HepG2 (cell line): Measurements from ENCODE around the gene NTRK2.

Experiments used
- AGO1 ChIP-seq: fragments of 200-400 bp; formaldehyde crosslinking; IDR thresholded peaks from 2 replicates; pipeline ENCODE4 v1.6.1; 2017; ENCODE audit warnings: mild to moderate bottlenecking, low read depth, low read length, moderate library complexity; ENCODE audit not compliant: poor library complexity, severe bottlenecking
- CC2D1A ChIP-seq: sonication (generic); formaldehyde crosslinking; IDR thresholded peaks from 2 replicates; pipeline ENCODE4 v1.8.1; 2023; ENCODE audit warnings: mild to moderate bottlenecking, missing genetic modification reagents
- CEBPB ChIP-seq: IDR thresholded peaks from 2 replicates; pipeline ENCODE4 v1.6.1; 2011; ENCODE audit warnings: low read depth, low read length, improper control_type of control experiment, borderline replicate concordance
- FOXK2 ChIP-seq: fragments of 450-650 bp; IDR thresholded peaks from 2 replicates; pipeline ENCODE4 v1.6.1; 2016
- KDM1A ChIP-seq: IDR thresholded peaks from 2 replicates; pipeline ENCODE4 v1.6.1; 2016; ENCODE audit warnings: missing compliant biosample characterization
- POLR2A ChIP-seq, 2 experiments: IDR thresholded peaks; 2 replicates each; pipeline ENCODE4 v1.6.1; 2011; ENCODE audit warnings: low read depth in 2 of 2, low read length in 2 of 2, mild to moderate bottlenecking in 1 of 2, moderate library complexity in 1 of 2; ENCODE audit not compliant: insufficient read depth in 1 of 2
- POLR2AphosphoS2 ChIP-seq: IDR thresholded peaks from 2 replicates; pipeline ENCODE4 v1.6.1; 2011; ENCODE audit warnings: low read depth, low read length, improper control_type of control experiment
- POLR2AphosphoS5 ChIP-seq: IDR thresholded peaks from 2 replicates; pipeline ENCODE4 v1.6.1; 2012; ENCODE audit warnings: low read depth, low read length
- ZSCAN12 ChIP-seq: sonication (generic); formaldehyde crosslinking; IDR thresholded peaks from 2 replicates; pipeline ENCODE4 v1.9.0; 2021; ENCODE audit warnings: mild to moderate bottlenecking, missing genetic modification reagents
- TF ChIP-seq, protein P1 (sequence below): sonication (generic); formaldehyde crosslinking; IDR thresholded peaks from 2 replicates; pipeline ENCODE4 v1.4.0; 2020; ENCODE audit warnings: missing genetic modification reagents

DNA sequence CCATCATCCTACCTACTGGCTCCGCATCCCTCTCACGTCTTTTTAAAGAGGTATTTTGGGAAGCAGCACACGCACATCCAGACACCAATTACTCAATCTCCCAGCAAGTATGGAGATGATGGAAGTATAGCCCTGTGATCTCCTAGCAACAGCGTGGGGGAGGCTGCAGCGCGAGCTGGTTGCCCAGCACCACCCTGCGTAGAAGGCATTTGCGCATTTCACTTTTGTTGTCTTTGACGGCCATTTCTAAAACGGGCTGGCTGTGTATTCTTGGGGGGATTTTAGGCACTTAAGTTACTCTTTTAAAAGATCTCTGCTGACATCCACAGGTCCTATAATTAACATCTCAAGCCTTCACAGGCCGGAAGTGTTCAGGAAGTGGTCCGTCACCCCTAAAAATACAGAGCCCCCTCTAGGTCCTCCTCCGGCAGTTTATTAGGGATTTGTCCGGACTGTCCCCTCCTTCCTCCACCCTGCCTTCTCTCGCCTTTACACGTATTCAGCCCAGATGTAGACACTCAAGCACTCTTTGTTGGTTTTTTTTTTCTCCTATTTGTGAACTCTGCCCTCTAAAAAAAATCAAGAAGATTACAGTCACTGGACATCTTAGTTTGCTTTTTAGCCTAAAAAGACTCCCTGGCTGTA lies 371.4 kb downstream of the NTRK2 start:
- TF ChIP-seq KDM1A = no peak
- no peak for TF ChIP-seq CEBPB
- no peak for TF ChIP-seq POLR2AphosphoS5
- no peak for TF ChIP-seq AGO1
- no peak for TF ChIP-seq POLR2AphosphoS2
- TF ChIP-seq FOXK2 = no peak
- TF ChIP-seq CC2D1A = no peak
- TF ChIP-seq, protein P1, sequence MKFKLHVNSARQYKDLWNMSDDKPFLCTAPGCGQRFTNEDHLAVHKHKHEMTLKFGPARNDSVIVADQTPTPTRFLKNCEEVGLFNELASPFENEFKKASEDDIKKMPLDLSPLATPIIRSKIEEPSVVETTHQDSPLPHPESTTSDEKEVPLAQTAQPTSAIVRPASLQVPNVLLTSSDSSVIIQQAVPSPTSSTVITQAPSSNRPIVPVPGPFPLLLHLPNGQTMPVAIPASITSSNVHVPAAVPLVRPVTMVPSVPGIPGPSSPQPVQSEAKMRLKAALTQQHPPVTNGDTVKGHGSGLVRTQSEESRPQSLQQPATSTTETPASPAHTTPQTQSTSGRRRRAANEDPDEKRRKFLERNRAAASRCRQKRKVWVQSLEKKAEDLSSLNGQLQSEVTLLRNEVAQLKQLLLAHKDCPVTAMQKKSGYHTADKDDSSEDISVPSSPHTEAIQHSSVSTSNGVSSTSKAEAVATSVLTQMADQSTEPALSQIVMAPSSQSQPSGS = no peak
- no peak for TF ChIP-seq ZSCAN12 (CRISPR knock-in tag)
- TF ChIP-seq POLR2A (IDR thresholded peaks at IDR 0.05; ENCODE audit: insufficient read depth in 1 of 2, low read depth in 2 of 2, low read length in 2 of 2) = no peak
